NCI-H2029 treated with DMSO at 0.1 percent for 48 hours (cell line): ENCODE data around the gene COMT.

ENCODE experiments used
- DNase-seq: peaks from one replicate; lab custom pipeline; 2025; lab: John Stamatoyannopoulos, UW

The COMT gene

DNA sequence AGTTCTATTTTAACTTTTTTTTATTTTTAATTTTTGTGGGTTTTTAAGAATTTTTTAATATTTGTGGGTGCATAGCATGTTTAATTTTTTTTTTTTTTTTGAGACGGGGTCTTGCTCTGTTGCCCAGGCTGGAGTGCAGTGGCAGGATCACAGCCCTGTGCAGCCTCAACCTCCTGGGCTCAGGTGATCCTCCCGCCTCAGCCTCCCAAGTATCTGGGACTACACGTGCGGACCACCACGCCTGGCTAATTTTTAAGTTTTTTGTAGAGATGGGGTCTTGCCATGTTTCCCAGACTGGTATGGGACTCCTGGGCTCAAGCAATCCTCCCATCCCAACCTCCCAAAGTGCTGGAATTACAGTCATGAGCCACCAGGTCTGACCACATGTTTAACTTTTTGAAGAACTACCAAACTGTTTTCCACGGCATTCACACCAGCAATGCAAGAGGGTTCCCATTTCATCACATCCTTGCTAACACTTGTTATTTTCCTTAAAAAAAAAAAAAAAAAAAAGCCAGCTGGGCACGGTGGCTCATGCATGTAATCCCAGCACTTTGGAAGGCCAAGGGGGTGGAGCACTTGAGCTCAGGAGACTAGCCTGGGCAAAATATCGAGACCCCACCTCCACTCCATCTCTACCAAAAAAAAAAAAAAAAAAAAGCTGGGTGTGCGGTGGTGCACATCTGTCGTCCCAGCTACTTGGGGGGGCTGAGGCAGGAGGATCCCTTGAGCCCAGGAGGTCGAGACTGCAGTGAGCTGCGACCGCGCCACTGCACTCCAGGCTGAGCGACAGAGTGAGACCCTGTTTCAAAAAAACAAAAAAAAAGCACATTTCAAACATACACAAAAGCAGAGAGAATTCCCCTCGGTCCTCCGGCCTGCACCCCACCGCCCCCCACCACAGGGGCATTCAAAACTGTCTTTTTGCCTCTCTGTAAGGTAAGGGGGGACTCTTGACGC is 16.8 kb downstream of the COMT start:
- DNase-seq = no peak

DNA sequence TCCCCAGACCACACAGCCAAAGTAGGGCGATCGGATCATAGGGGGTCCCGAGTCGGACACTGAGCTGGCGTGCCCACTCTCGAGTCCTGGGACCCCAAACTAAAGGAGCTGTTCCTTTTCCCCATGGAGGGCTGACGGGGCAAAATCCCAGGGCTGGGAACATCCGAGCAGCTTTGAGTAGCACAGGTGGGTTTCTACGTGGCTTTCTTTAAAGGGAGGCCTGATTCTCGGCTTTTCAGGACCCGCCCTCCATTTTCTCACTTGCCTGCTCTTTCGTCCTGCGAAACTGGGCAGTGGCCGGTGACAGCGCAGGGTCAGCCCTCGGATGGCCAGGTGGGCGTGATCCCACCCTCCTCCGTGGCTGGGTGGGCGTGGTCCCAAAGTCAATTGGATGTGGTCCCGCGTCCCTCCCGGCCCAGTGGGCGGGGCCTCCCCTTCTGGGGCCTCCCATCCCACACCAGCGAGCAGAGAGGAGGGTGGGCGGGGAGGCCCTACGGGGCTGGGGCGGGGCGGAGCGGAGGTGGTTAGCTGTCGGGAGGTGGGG is 17.5 kb downstream of the COMT start:
- no peak for DNase-seq

DNA sequence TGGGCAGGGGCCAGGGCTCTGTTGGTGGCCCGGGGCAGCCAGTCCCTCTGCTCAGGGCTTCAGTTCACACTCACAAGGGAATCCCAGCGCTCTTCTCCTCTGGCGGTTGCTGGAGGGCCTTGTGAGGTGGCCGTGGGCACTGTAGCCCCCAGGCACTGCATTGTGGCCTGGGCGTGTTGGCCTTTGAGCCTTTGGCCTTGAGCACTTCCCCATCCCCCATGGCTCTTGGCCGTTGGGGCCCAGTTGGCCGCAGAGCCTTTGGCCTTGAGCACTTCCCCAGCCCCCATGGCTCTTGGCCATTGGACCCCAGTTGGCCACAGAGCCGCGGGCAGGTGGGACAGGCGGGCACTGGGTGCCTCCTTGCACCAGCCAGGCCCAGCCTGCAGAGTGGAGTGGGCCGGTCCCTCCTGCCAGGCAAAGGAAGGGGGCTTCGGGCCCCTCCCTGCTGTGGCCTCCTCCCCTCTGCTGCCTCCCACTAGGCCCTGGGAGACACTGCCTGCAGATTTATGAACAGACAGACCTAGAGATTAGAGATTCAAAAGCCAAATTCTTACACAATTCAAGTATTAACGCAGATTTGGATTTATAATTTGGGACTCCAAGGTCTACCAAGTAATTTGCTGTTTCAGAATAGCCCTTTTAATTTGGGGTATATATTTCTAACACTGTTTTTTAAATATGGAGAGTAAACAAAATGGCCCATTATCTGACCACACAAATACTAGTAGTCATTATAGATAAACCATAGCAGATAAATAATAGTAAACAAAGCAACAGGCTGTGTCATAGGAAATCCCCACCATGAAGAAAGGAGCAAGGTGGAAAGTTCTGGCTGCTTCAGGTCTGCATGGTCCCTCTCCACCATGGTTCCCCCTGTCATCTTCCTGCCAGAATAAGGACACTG is 18.3 kb downstream of the COMT start:
- DNase-seq = no peak

DNA sequence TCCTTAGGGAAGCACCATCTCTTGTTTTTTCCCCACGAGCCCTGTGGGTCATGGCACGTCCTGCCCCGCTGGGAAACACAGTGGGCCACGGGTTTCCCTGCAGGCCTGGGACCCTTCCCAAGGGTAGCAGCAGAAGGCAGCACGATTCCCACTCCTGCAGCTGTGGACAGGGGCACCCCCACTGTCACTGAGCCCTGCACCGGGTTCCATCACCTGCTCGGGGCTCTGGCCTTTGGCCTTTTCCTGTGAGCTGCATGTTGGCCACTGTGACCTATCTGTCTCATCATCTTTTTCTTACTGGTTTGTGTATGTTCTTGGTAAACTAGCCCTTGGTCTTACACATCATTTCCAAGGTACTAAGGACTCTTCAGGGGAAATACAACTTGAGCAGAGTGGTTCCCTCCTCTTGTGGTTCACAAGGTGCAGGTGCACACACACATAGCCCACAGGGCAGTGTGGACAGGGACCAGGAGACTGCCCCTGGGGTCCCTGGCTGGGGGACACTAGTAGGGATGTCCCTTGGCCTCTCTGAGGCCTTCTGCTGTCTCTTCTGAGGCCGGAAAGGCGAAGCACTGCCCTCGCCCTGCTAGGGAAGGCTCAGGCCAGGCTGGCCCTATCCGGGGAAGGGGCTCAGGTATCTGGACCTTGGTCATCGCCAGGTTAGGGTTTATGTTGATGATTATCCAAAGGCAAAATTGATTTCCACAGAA is 19.1 kb downstream of the COMT start:
- DNase-seq = no peak

DNA sequence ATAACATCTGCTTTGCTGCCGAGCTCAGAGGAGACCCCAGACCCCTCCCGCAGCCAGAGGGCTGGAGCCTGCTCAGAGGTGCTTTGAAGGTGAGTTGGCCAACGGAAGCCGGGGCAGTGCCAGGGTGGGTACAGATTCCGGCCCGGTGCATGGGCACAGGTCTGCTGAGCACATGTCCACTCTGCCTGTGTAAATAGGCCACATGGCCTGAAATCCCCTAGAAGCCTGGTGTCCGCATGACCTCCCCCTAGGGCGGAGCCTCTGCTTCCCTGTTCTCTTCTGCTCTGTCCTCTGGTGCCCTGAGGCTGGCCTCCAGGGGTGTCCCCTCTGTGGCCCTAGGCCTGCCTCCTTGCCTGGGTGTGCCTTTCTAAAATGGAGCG is 19.6 kb downstream of the COMT start:
- DNase-seq = no peak

DNA sequence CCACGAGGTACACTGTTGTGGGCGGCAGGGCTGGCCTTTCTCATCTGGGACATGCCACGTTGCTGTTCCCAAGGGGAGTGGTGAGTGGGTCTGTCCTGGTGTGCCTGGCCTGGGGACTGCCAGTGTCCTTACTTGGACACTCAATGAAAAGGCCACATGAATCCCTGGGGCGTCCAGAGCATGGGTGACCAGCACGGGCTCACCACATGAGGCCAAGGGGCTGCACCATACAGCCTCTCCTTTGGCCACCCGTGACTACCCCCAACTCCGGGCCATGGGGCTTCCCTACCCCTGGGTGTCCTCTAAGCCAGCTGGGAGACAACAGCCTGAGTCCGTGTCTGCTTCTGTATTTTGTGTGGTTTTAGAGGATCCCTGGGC is 20.3 kb downstream of the COMT start:
- no peak for DNase-seq

DNA sequence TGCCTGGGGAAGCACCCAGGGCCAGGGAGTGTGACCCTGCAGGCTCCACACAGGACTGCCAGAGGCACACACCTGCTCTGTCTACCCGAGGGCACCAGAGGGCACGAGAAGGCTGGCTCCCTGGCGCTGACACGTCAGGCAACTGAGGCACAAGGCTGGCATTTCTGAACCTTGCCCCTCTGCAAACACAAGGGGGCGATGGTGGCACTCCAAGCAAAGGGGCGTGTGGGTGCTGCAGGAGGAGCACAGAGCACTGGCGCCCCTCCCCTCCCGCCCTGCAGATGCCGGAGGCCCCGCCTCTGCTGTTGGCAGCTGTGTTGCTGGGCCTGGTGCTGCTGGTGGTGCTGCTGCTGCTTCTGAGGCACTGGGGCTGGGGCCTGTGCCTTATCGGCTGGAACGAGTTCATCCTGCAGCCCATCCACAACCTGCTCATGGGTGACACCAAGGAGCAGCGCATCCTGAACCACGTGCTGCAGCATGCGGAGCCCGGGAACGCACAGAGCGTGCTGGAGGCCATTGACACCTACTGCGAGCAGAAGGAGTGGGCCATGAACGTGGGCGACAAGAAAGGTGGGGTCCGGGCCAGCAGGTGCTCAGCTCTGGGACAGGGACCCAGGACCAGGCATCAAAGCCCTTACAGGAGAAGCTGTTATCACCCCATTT is 20.8 kb downstream of the COMT start:
- peak; percentile 19 for DNase-seq

DNA sequence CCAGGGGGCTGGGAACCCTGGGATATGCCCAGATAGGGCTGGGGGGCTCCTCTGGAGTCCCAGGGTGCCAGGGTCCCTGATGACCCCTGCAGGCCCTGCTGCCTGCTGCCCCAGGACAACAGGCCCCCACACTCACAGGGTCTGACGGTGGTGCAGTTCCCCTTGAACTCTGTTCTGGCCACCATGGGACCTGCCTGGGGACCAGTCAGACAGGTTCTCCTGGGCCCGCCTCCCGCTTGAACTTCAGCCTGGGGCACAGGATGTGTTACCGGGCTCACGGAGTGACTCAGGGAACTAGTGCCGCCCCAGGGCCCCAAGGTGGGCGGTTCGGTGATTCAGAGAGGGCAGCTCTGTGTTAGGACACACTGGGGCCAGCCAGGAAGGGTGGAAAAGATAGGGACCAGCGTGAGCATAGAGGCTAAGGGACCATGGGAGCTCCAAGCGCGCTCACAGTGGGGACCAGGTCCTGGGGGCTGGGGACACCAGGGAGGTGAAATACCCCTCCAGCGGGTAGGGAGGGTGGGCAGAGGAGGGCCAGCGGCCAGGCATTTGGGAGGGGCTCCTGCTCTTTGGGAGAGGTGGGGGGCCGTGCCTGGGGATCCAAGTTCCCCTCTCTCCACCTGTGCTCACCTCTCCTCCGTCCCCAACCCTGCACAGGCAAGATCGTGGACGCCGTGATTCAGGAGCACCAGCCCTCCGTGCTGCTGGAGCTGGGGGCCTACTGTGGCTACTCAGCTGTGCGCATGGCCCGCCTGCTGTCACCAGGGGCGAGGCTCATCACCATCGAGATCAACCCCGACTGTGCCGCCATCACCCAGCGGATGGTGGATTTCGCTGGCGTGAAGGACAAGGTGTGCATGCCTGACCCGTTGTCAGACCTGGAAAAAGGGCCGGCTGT is 21.6 kb downstream of the COMT start:
- no peak for DNase-seq

DNA sequence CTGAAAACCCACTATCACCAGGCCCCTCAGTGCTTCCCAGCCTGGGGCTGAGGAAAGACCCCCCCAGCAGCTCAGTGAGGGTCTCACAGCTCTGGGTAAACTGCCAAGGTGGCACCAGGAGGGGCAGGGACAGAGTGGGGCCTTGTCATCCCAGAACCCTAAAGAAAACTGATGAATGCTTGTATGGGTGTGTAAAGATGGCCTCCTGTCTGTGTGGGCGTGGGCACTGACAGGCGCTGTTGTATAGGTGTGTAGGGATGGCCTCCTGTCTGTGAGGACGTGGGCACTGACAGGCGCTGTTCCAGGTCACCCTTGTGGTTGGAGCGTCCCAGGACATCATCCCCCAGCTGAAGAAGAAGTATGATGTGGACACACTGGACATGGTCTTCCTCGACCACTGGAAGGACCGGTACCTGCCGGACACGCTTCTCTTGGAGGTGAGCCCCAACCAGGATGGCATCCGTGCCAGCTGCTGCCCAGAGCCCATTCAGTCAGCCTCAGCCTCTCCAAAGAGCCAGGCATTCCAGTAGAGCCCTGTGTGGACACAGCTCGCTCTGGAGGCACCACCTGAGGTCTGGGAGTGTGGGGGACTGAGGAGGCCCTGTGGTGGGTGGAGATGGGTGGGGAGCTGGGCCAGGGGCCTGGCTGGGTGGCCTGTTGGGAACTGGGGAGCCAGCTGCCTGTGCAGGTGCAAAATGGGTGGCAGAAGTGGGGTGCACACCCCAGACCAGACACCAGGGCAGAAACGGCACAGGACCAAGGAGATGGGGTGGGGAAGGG is 22.5 kb downstream of the COMT start:
- no peak for DNase-seq

DNA sequence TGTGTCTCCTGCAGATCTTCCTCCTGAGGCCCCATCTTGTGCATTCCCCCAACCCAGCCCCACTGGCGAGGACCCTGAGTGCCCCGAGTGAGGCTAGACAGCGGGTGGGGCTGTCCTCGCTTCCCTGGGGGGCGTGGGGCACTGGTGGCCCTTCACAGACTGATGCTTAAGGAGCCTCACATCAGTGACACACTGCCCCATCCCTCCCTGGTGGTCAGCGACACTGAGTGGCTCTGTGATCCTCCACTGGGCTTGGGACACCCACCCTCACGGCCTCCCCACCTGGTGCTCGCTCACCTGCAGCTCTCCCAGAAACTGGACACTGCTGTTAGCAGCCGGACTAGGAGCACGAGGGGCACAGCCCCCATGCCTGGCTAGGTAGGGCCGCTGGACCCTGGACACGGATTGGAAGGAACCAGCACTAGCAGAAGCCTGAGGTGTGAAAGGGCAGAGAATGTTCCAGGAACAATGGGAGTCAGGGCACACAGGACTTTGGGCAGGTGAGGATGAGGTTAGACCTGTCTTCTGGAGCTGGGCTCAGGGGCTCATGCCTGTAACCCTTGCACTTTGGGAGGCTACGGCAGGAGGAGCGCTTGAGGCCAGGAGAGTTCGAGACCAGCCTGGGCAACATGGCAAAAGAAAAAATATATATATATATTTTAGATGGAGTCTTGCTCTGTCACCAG is 23.3 kb downstream of the COMT start:
- no peak for DNase-seq

DNA sequence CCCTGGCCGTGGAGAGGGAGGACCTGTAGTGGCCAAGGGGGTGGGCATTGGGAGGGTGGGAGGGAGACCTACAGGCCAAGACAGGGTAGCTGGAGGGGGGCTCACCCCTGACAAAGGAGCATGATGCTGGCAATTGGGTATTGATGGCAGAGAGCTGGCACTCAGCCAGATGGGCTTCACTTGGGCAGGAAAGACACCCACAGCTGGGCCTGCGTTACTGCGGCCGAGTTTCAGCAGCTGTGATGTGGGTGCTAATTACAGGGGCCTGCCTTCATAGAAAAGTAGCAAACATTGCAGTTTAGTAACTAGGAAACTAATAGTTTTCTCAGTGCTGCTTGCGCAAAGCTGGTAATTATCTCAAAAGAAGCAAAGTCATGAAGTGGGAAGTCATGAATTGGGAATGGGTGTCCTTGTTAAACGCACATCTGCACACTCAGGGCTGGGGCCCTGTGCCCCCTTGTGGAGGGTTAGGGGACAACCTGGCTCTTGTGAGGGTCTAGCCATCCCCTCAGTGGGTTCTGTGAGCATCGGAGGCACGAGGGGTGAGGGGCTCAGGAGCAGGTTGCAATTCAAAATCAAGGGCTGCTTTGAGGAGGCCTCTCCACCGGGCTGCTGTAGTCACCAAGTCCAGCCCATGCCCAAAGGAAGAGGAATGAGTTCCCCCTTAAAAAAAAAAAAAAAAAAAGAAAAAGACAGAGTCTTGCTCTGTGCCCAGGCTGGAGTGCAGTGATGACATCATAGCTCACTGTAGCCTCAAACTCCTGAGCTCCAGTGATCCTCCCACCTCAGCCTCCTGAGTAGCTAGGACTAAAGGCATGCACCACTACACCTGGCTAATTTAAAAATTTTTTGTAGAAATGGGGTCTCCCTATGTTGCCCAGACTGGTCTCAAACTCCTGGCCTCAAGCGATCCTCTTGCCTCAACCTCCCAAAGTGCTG is 24.5 kb downstream of the COMT start:
- DNase-seq = no peak

DNA sequence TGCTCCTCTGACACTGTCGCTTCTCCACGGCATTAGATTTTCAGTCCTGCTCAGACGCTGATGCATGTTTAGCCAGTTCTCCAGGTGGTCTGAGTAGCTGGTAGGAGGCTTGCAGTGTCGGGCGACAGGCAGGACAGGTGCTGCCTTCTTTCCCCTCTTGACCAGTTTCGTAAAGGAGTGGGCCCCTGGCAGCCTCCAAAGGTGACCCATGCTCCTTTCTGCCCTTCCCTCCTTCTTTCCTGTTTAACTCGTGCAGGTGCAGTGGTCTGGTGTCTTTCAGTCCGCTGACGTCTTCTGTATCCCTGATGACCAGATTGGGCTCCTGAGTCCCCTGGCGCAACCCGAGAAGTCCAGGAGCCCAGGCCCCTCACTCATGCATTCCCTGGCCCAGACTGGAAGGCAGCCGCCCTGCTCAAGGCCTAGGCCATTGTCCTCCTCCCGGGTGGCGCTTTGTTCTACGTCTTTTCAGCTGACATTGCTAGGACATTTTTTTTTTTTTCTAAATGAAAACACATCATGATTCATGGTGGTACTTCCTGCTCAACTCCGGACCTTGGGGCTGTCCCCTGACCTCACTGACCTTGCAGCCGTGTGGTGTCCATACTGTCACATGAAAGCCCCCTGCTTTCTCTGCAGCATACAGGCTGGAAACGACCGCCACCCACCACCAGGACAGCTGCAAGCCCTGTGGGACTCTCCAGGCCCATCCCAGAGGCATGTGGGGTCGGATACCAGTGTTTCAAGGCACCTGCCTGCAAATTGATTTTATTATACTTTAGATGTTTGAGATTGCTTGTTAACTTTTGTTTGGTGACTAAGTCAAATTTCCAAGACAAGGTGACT is 25.6 kb downstream of the COMT start:
- DNase-seq = no peak

DNA sequence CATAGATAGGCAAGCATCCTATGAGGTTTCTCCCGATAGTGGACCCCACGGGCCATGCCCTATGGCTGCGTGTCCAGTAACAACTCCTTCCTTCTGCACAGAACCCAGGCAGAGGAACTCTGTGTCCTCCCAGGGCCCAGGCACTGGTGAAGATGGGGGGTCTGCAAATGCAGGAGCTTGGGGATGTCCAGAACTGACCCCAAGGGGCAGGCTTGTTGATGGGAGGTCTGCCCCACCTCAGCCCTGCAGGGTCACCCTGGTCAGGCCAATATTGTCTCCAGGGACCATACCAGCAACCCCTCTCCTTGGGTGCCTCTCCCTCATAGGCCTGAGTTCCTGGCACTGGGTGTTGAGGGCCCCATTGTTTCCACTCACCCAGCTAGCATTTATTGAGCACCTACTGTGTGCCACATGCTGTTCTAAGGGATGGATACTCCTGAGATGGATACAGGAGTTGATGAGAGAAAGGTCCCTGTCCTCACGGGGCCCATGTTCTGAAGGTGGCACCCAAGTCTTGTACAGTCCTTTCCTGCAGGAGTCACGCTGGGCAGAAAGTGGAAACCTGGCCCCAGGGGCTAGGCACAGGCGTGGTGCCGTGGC is 26.4 kb downstream of the COMT start:
- no peak for DNase-seq

DNA sequence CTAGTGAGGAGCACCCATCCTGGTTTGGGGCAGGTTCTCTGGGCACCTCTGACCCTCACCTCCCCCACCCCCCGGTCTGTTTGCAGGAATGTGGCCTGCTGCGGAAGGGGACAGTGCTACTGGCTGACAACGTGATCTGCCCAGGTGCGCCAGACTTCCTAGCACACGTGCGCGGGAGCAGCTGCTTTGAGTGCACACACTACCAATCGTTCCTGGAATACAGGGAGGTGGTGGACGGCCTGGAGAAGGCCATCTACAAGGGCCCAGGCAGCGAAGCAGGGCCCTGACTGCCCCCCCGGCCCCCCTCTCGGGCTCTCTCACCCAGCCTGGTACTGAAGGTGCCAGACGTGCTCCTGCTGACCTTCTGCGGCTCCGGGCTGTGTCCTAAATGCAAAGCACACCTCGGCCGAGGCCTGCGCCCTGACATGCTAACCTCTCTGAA is 26.9 kb downstream of the COMT start:
- no peak for DNase-seq

DNA sequence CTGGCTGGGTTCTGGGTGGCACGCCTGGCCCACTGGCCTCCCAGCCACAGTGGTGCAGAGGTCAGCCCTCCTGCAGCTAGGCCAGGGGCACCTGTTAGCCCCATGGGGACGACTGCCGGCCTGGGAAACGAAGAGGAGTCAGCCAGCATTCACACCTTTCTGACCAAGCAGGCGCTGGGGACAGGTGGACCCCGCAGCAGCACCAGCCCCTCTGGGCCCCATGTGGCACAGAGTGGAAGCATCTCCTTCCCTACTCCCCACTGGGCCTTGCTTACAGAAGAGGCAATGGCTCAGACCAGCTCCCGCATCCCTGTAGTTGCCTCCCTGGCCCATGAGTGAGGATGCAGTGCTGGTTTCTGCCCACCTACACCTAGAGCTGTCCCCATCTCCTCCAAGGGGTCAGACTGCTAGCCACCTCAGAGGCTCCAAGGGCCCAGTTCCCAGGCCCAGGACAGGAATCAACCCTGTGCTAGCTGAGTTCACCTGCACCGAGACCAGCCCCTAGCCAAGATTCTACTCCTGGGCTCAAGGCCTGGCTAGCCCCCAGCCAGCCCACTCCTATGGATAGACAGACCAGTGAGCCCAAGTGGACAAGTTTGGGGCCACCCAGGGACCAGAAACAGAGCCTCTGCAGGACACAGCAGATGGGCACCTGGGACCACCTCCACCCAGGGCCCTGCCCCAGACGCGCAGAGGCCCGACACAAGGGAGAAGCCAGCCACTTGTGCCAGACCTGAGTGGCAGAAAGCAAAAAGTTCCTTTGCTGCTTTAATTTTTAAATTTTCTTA is 27.8 kb downstream of the COMT start:
- DNase-seq = no peak

DNA sequence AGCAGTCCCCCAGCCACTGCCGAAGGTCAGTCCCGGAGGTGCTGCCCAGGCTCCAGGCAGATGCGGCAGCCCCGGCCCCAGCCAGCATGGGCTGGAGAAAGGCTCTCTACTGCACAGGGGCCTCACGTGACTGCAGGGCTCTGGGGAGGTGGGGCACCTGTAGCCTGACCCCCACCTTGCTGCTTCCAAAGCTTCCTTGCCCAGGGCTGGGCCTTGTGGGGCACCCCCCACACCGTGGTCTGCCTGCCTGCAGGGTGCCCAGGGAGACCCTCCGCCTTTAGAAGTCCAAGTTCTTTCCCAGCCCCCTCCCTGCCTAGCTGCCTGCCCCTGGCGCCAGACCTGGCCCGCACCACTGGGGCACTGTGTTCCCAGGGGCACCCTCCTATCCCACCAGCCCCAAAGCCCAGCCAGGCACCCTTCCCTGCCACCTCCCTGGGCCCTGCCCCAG is 28.5 kb downstream of the COMT start:
- no peak for DNase-seq
